ENCODE results near the gene CCDC33. TPM values are rescaled to one million over a fixed set of nuclear protein-coding genes. Genes with fewer than 3 reads are reported as not detected.
A peak's percentile ranks its signal among the peaks of the same experiment; 100 is the strongest.

The CCDC33 gene
- total RNA-seq (2014; rRNA removed) = 0.77 TPM in 1 of 2 replicates, not detected in the other
- Bru-seq, nascent RNA = not detected
- BruChase-seq, experiment 1, labeled RNA remaining after a 6-hour chase = percentile 2 among the genes with signal in this experiment
- BruChase-seq, experiment 2, labeled RNA remaining after a 2-hour chase = not detected
- long read RNA-seq = 0 reads

GRCh38 chr15:74235962-74236361, at the start of gene CCDC33:
CCDC33 (plus strand) TSS chr15:74236326; CDS start chr15:74236720, 394 bp downstream.
- Histone ChIP-seq H3K4me2 (ENCODE audit: low read length) (no peak within 1 kb of the TSS), H2AFZ (ENCODE audit: low read length) (no peak within 1 kb of the TSS), H4K20me1 (ENCODE audit: low read length) (no peaks in the 10 kb centered on the region), H3K9me3 (ENCODE audit: low read length) (no peaks in the 10 kb centered on the region), H3K4me1 (ENCODE audit: insufficient read depth, low read length) (peaks cover 18% of the 10 kb centered on the region), H3K9me2 (replicated peaks; ENCODE audit: low read length) (no peaks in the 10 kb centered on the region), H3K4me3 (ENCODE audit: low read length) (no peak within 1 kb of the TSS), H3K27me3 (ENCODE audit: low read length) (no peaks in the 10 kb centered on the region), H3F3A (ENCODE audit: low read length, unreplicated experiment) (no peaks in the 10 kb centered on the region), H3K79me2 (ENCODE audit: low read length) (no peaks in the 10 kb centered on the region), H3K9ac (ENCODE audit: low read length) (no peak within 1 kb of the TSS), H3K27ac (ENCODE audit: low read length) (no peak within 1 kb of the TSS), H3K36me3 (ENCODE audit: low read depth, low read length) (no peaks in the 10 kb centered on the region)
- POLR2A ChIA-PET (ENCODE audit: unreplicated experiment) = no interaction called here
- ATAC-seq = no peak
- CTCF ChIA-PET = no interaction called here
- no peak for DNase-seq
- no TSS peak for BruUV-seq (replicated peaks)
- TF ChIP-seq EZH2 (IDR thresholded peaks at IDR 0.05; ENCODE audit: low read length, unreplicated experiment) = no peak
- TF ChIP-seq CTCF (conservative IDR thresholded peaks at IDR 0.05; ENCODE audit: low read depth, low read length) = no peak
- TF ChIP-seq EZH2phosphoT487 (IDR thresholded peaks at IDR 0.05; ENCODE audit: borderline replicate concordance, low read length) = no peak
- intact Hi-C loops (cut with micrococcal nuclease) = no loop called here

GRCh38 chr15:74188216-74188615, 47.9 kb upstream of the CCDC33 start:
- intact Hi-C loops (cut with micrococcal nuclease) = no loop called here
- no peaks in the 10 kb centered on the region for H3K9me3 ChIP-seq (ENCODE audit: low read length)

More at GRCh38 chr15:74188216-74188615, 47.9 kb upstream of the CCDC33 start:
- no peak for DNase-seq
- H3K9me2 ChIP-seq (replicated peaks; ENCODE audit: low read length) = no peaks in the 10 kb centered on the region
- H3K4me2 ChIP-seq (ENCODE audit: low read length) = no peak overlapping the region
- no peak overlapping the region for H2AFZ ChIP-seq (ENCODE audit: low read length)
- H3K36me3 ChIP-seq (ENCODE audit: low read depth, low read length) = no peaks in the 10 kb centered on the region
- TF ChIP-seq EZH2phosphoT487 (IDR thresholded peaks at IDR 0.05; ENCODE audit: borderline replicate concordance, low read length) = no peak
- TF ChIP-seq CTCF (conservative IDR thresholded peaks at IDR 0.05; ENCODE audit: low read depth, low read length) = no peak
- no peak for TF ChIP-seq EZH2 (IDR thresholded peaks at IDR 0.05; ENCODE audit: low read length, unreplicated experiment)
- H3K27me3 ChIP-seq (ENCODE audit: low read length) = no peaks in the 10 kb centered on the region
- H3K79me2 ChIP-seq (ENCODE audit: low read length) = no peaks in the 10 kb centered on the region
- POLR2A ChIA-PET (ENCODE audit: unreplicated experiment) = no interaction called here
- no peaks in the 10 kb centered on the region for H4K20me1 ChIP-seq (ENCODE audit: low read length)
- no TSS peak for BruUV-seq (replicated peaks)
- no peak overlapping the region for H3K27ac ChIP-seq (ENCODE audit: low read length)
- CTCF ChIA-PET = no interaction called here
- no peak overlapping the region for H3K9ac ChIP-seq (ENCODE audit: low read length)
- peaks cover 5% of the 10 kb centered on the region for H3F3A ChIP-seq (ENCODE audit: low read length, unreplicated experiment)
- H3K4me3 ChIP-seq (ENCODE audit: low read length) = no peak overlapping the region
- ATAC-seq = no peak
- H3K4me1 ChIP-seq (ENCODE audit: insufficient read depth, low read length) = peaks cover 34% of the 10 kb centered on the region

Data from PC-3 (cell line).